ENCODE results near the gene KCNMA1. TPM values are rescaled to one million over a fixed set of nuclear protein-coding genes. Genes with fewer than 3 reads are reported as not detected.

Gene KCNMA1
- total RNA-seq, 4 donors from 2014 or later = 146 to 300 (median 265) TPM

GRCh38 chr10:77192402-77192801 is 445.2 kb downstream of the KCNMA1 start:
- intact Hi-C loops (cut with DNase I) = no loop called here
- Histone ChIP-seq H3K9me3 (no peaks in the 10 kb centered on the region), H3K4me1 (peaks cover 0 to 67% (median 56%) of the 10 kb centered on the region in 4 donors), H3K4me3 (no peak overlapping the region), H3K36me3 (no peaks in the 10 kb centered on the region), H3K27me3 (no peaks in the 10 kb centered on the region), H3K27ac (replicated peaks in 1 of 4) (peak overlapping the region; percentile 83 to 90 (median 85))
- DNase-seq (ENCODE audit: extremely low spot score) = no peak
- no peak for TF ChIP-seq POLR2AphosphoS5 (IDR thresholded peaks at IDR 0.05)
- no peak for TF ChIP-seq EP300 (IDR thresholded peaks at IDR 0.05)
- TF ChIP-seq POLR2A (IDR thresholded peaks at IDR 0.05; ENCODE audit: low read depth) = no peak
- no peak for TF ChIP-seq CTCF (IDR thresholded peaks at IDR 0.05)
- WGBS = 63% methylated on average over 3 of the region's 3 CpGs

GRCh38 chr10:77191324-77192049 is 446.1 kb downstream of the KCNMA1 start:
- peaks cover 0 to 67% (median 59%) of the 10 kb centered on the region in 4 donors for H3K4me1 ChIP-seq
- no peaks in the 10 kb centered on the region for H3K9me3 ChIP-seq
- intact Hi-C loops (cut with DNase I) = no loop called here
- H3K36me3 ChIP-seq = no peaks in the 10 kb centered on the region
- no peaks in the 10 kb centered on the region for H3K27me3 ChIP-seq
- H3K27ac ChIP-seq (replicated peaks in 1 of 4) = peak overlapping the region in 3 of 4 donors; percentile 83 to 90 (median 87)
- TF ChIP-seq EP300 (IDR thresholded peaks at IDR 0.05) (no peak), CTCF (IDR thresholded peaks at IDR 0.05) (no peak), POLR2AphosphoS5 (IDR thresholded peaks at IDR 0.05) (no peak), POLR2A (IDR thresholded peaks at IDR 0.05; ENCODE audit: low read depth) (no peak)
- no peak for DNase-seq (ENCODE audit: extremely low spot score)
- no peak overlapping the region for H3K4me3 ChIP-seq
- 77% methylated on average over 5 of the region's 5 CpGs for WGBS

GRCh38 chr10:77190291-77190690 is 447.3 kb downstream of the KCNMA1 start:
- DNase-seq (ENCODE audit: extremely low spot score) = no peak
- intact Hi-C loops (cut with DNase I) = no loop called here
- 86% methylated on average over 1 of the region's 1 CpG for WGBS
- TF ChIP-seq CTCF (IDR thresholded peaks at IDR 0.05) = no peak
- no peak for TF ChIP-seq EP300 (IDR thresholded peaks at IDR 0.05)
- Histone ChIP-seq H3K27me3 (no peaks in the 10 kb centered on the region), H3K4me3 (no peak overlapping the region), H3K9me3 (no peaks in the 10 kb centered on the region), H3K27ac (replicated peaks in 1 of 4) (peak overlapping the region in 3 of 4 donors; percentile 58 to 90 (median 87)), H3K4me1 (peaks cover 0 to 63% (median 55%) of the 10 kb centered on the region in 4 donors), H3K36me3 (no peaks in the 10 kb centered on the region)

GRCh38 chr10:77189520-77189919 is 448.1 kb downstream of the KCNMA1 start:
- Histone ChIP-seq H3K27ac (replicated peaks in 1 of 4) (peak overlapping the region in 3 of 4 donors; percentile 58 to 87 (median 64)), H3K4me1 (peaks cover 0 to 60% (median 52%) of the 10 kb centered on the region in 4 donors), H3K27me3 (no peaks in the 10 kb centered on the region), H3K36me3 (no peaks in the 10 kb centered on the region), H3K9me3 (no peaks in the 10 kb centered on the region), H3K4me3 (no peak overlapping the region)
- no peak for DNase-seq (ENCODE audit: extremely low spot score)
- intact Hi-C loops (cut with DNase I) = no loop called here
- WGBS = 87% methylated on average over 4 of the region's 4 CpGs
- TF ChIP-seq CTCF (IDR thresholded peaks at IDR 0.05) = no peak

- intact Hi-C loops (cut with DNase I) = no loop called here
- Histone ChIP-seq H3K36me3 (no peaks in the 10 kb centered on the region), H3K27ac (replicated peaks in 1 of 4) (peak overlapping the region; percentile 58 to 87 (median 67)), H3K27me3 (no peaks in the 10 kb centered on the region), H3K9me3 (no peaks in the 10 kb centered on the region), H3K4me3 (no peak overlapping the region), H3K4me1 (peaks cover 0 to 55% (median 48%) of the 10 kb centered on the region in 4 donors)
- no peak for TF ChIP-seq POLR2AphosphoS5 (IDR thresholded peaks at IDR 0.05)
- no peak for TF ChIP-seq EP300 (IDR thresholded peaks at IDR 0.05)
- TF ChIP-seq POLR2A (IDR thresholded peaks at IDR 0.05; ENCODE audit: low read depth) = no peak
- no peak for TF ChIP-seq CTCF (IDR thresholded peaks at IDR 0.05)
- WGBS = 92% methylated on average over 4 of the region's 4 CpGs
- DNase-seq (ENCODE audit: extremely low spot score) = no peak
Observed at GRCh38 chr10:77189075-77189474, 448.5 kb downstream of the KCNMA1 start.
